IMR-90 (cell line): ENCODE data around the gene STYK1. TPM values are rescaled to one million over a fixed set of nuclear protein-coding genes. Genes with fewer than 3 reads are reported as not detected.

Source experiments
- ATAC-seq: fragments of 200-7000 bp; cut with Tn5 transposase; 2 replicates; pipeline ENCODE4 v1.9.1; 2020; ENCODE audit warnings: low read depth, mild to moderate bottlenecking, moderate library complexity
- BruUV-seq: library from RNA; stranded (reverse); fragments of 400-500 nt; replicated peaks from 2 replicates; lab custom pipeline; 2021; lab: Mats Ljungman, UMichigan
- CTCF ChIA-PET: fragments of 300-600 bp; formaldehyde crosslinking; extraction: SDS; loops from one replicate; lab custom pipeline; 2021; ENCODE audit warnings: antibody characterized with exemption; lab: Yijun Ruan, JAX
- POLR2A ChIA-PET: fragments of 300-600 bp; sonication (Branson Sonifier 250); formaldehyde crosslinking; loops from one replicate; lab custom pipeline; 2022; ENCODE audit warnings: antibody characterized with exemption; ENCODE audit not compliant: unreplicated experiment; lab: Charles Lee
- DNase-seq: peaks from one replicate; pipeline ENCODE4 v3.0.0; 2013
- H2AFZ ChIP-seq: replicated peaks from 2 replicates; pipeline ENCODE3; 2013; ENCODE audit warnings: low read length, mild to moderate bottlenecking; ENCODE audit not compliant: poor library complexity
- H2AK5ac ChIP-seq: 2 replicates; pipeline ENCODE4 v1.6.1; 2013; ENCODE audit warnings: low read depth, low read length, inconsistent platforms
- H2AK9ac ChIP-seq: replicated peaks from 2 replicates; pipeline ENCODE3; 2013; ENCODE audit warnings: mild to moderate bottlenecking, low read depth, low read length, moderate library complexity; ENCODE audit not compliant: poor library complexity
- H2BK120ac ChIP-seq: 2 replicates; pipeline ENCODE4 v1.6.1; 2013; ENCODE audit warnings: low read depth, low read length, inconsistent platforms
- H2BK15ac ChIP-seq: 3 replicates; pipeline ENCODE4 v1.6.1; 2013; ENCODE audit warnings: low read depth, low read length, inconsistent platforms
- H2BK20ac ChIP-seq: 2 replicates; pipeline ENCODE4 v1.6.1; 2013; ENCODE audit warnings: low read depth, mild to moderate bottlenecking, inconsistent platforms, low read length, moderate library complexity
- H2BK5ac ChIP-seq: 2 replicates; pipeline ENCODE4 v1.6.1; 2013; ENCODE audit warnings: mild to moderate bottlenecking, low read depth, low read length, inconsistent platforms; ENCODE audit not compliant: poor library complexity, severe bottlenecking
- H3K14ac ChIP-seq: replicated peaks from 2 replicates; pipeline ENCODE4 v1.6.1; 2013; ENCODE audit warnings: low read depth, low read length, inconsistent platforms
- H3K18ac ChIP-seq: 2 replicates; pipeline ENCODE4 v1.6.1; 2013; ENCODE audit warnings: low read depth, low read length, control low read depth
- H3K23ac ChIP-seq: 2 replicates; pipeline ENCODE4 v1.6.1; 2013; ENCODE audit warnings: low read depth, low read length, inconsistent platforms
- H3K27ac ChIP-seq: 2 replicates; pipeline ENCODE4 v1.5.1; 2013; ENCODE audit warnings: mild to moderate bottlenecking, control low read depth, low read length; ENCODE audit not compliant: insufficient read depth
- H3K27me3 ChIP-seq: 2 replicates; pipeline ENCODE4 v1.6.1; 2013; ENCODE audit warnings: low read length; ENCODE audit not compliant: control insufficient read depth, insufficient read depth
- H3K36me3 ChIP-seq: 2 replicates; pipeline ENCODE4 v1.6.1; 2013; ENCODE audit warnings: low read length, mixed read lengths; ENCODE audit not compliant: control insufficient read depth, insufficient read depth
- H3K4ac ChIP-seq: 2 replicates; pipeline ENCODE4 v1.6.1; 2013; ENCODE audit warnings: low read depth, low read length, inconsistent platforms
- H3K4me1 ChIP-seq: 2 replicates; pipeline ENCODE4 v1.6.1; 2013; ENCODE audit warnings: low read length, mixed read lengths; ENCODE audit not compliant: control insufficient read depth, insufficient read depth
- H3K4me2 ChIP-seq: 2 replicates; pipeline ENCODE4 v1.6.1; 2013; ENCODE audit warnings: low read depth, mild to moderate bottlenecking, control low read depth, low read length, moderate library complexity
- H3K4me3 ChIP-seq: 2 replicates; pipeline ENCODE4 v1.5.1; 2013; ENCODE audit warnings: low read depth, mild to moderate bottlenecking, control low read depth, low read length, moderate library complexity; ENCODE audit not compliant: insufficient read depth
- H3K56ac ChIP-seq: 2 replicates; pipeline ENCODE4 v1.6.1; 2013; ENCODE audit warnings: low read length, inconsistent platforms; ENCODE audit not compliant: insufficient read depth; ENCODE audit errors: extremely low read depth
- H3K79me1 ChIP-seq, 2 experiments: 2 replicates each; pipeline ENCODE4 v1.6.1; 2013; ENCODE audit warnings: low read length in 2 of 2, inconsistent platforms in 1 of 2, low read depth in 1 of 2
- H3K9ac ChIP-seq: 2 replicates; pipeline ENCODE4 v1.6.1; 2013; ENCODE audit warnings: low read depth, low read length, control low read depth
- H3K9me1 ChIP-seq: 2 replicates; pipeline ENCODE4 v1.6.1; 2013; ENCODE audit warnings: low read length, inconsistent platforms; ENCODE audit not compliant: insufficient read depth
- H3K9me3 ChIP-seq: 2 replicates; pipeline ENCODE4 v1.6.1; 2013; ENCODE audit warnings: low read length; ENCODE audit not compliant: control insufficient read depth, insufficient read depth
- H4K20me1 ChIP-seq: 2 replicates; pipeline ENCODE4 v1.6.1; 2013; ENCODE audit warnings: low read length, inconsistent platforms; ENCODE audit not compliant: insufficient read depth
- H4K5ac ChIP-seq: 2 replicates; pipeline ENCODE4 v1.6.1; 2013; ENCODE audit warnings: mild to moderate bottlenecking, low read depth, low read length, control low read depth
- H4K8ac ChIP-seq, 2 experiments: 2 replicates each; pipeline ENCODE4 v1.6.1; 2013; ENCODE audit warnings: low read depth in 2 of 2, low read length in 2 of 2, control low read depth in 1 of 2, inconsistent platforms in 1 of 2
- H4K91ac ChIP-seq: 2 replicates; pipeline ENCODE4 v1.6.1; 2013; ENCODE audit warnings: low read depth, low read length, inconsistent platforms; ENCODE audit not compliant: insufficient read depth
- BHLHE40 ChIP-seq: fragments of 150-350 bp; IDR thresholded peaks from 2 replicates; pipeline ENCODE4 v1.6.1; 2016; ENCODE audit warnings: mild to moderate bottlenecking, low read depth, low read length
- CEBPB ChIP-seq: IDR thresholded peaks from 2 replicates; pipeline ENCODE4 v1.6.1; 2012; ENCODE audit warnings: low read depth, low read length, improper control_type of control experiment
- CHD1 ChIP-seq: IDR thresholded peaks from 2 replicates; pipeline ENCODE4 v1.6.1; 2012; ENCODE audit warnings: low read depth, low read length, improper control_type of control experiment
- FOS ChIP-seq: fragments of 150-350 bp; IDR thresholded peaks from 2 replicates; pipeline ENCODE4 v1.6.1; 2016; ENCODE audit warnings: low read depth, low read length
- MAFK ChIP-seq: IDR thresholded peaks from 2 replicates; pipeline ENCODE4 v1.6.1; 2012; ENCODE audit warnings: low read depth, low read length, improper control_type of control experiment
- MAZ ChIP-seq: IDR thresholded peaks from 2 replicates; pipeline ENCODE4 v1.6.1; 2012; ENCODE audit warnings: low read depth, mild to moderate bottlenecking, low read length, improper control_type of control experiment, moderate library complexity, borderline replicate concordance
- MXI1 ChIP-seq: IDR thresholded peaks from 2 replicates; pipeline ENCODE4 v1.6.1; 2012; ENCODE audit warnings: low read depth, mild to moderate bottlenecking, low read length, moderate library complexity, borderline replicate concordance
- NFE2L2 ChIP-seq: fragments of 150-350 bp; IDR thresholded peaks from 2 replicates; pipeline ENCODE4 v1.6.1; 2016; ENCODE audit warnings: low read depth, mild to moderate bottlenecking, low read length
- POLR2A ChIP-seq: IDR thresholded peaks from 2 replicates; pipeline ENCODE4 v1.6.1; 2012; ENCODE audit warnings: mild to moderate bottlenecking, low read depth, low read length
- RCOR1 ChIP-seq: IDR thresholded peaks from 2 replicates; pipeline ENCODE4 v1.6.1; 2012; ENCODE audit warnings: mild to moderate bottlenecking, low read length, improper control_type of control experiment; ENCODE audit not compliant: insufficient replicate concordance
- RFX5 ChIP-seq: IDR thresholded peaks from 2 replicates; pipeline ENCODE4 v1.8.0; 2012; ENCODE audit warnings: low read depth, mild to moderate bottlenecking, low read length, moderate library complexity
- SMC3 ChIP-seq: fragments of 150-350 bp; IDR thresholded peaks from 2 replicates; pipeline ENCODE4 v1.6.1; 2016; ENCODE audit warnings: low read depth, mild to moderate bottlenecking, antibody characterized with exemption, low read length, moderate library complexity
- WGBS, 2 experiments: methylation state at CpG; one replicate each; pipeline versions ENCODE4 v1.1.5 to v1.1.7; 2013; ENCODE audit warnings: missing lambda C conversion rate in 2 of 2; ENCODE audit not compliant: insufficient read length in 1 of 2; ENCODE audit errors: extremely low coverage in 2 of 2; 5-methylcytosine and 5-hydroxymethylcytosine counted together
- dilution Hi-C: fragments of 300-500 bp; cut with HindIII; formaldehyde crosslinking; loops from one replicate; pipeline ENCODE4 v1.14.3; 2018; ENCODE audit warnings: low sequenced_read_pairs; ENCODE audit not compliant: unreplicated experiment
- in situ Hi-C: fragments of 300-500 bp; cut with MboI; formaldehyde crosslinking; loops from 3 replicates; pipeline ENCODE4 v1.14.3; 2019; ENCODE audit warnings: low sequenced_read_pairs, inconsistent platforms, mixed read lengths
- intact Hi-C: fragments of 100-400 bp; cut with micrococcal nuclease; formaldehyde crosslinking; loops from 2 replicates; pipeline ENCODE4 v1.10.0; 2022
- polyA plus RNA-seq, 3 experiments: library from polyadenylated mRNA; depleted of rRNA; stranded (reverse); fragments of >200 nt; gene quantifications; 2 replicates each; pipeline ENCODE4 v1.2.3, GENCODE V29; 2012; ENCODE audit warnings: low replicate concordance in 1 of 3
- total RNA-seq: library from RNA; depleted of rRNA; stranded (reverse); fragments of >200 nt; gene quantifications from 2 replicates; pipeline ENCODE4 v1.2.3, GENCODE V29; 2012

The STYK1 gene
- total and polyA plus RNA-seq, 2 of the 4 experiments (the other 2 are of a cell fraction): 0.36 to 0.72 TPM

- dilution Hi-C loops: no loop called here
- peak within 1 kb of the TSS; percentile 88 for H3K56ac ChIP-seq
- H2AK5ac ChIP-seq: peak within 1 kb of the TSS; percentile 84
- H4K91ac ChIP-seq: peak within 1 kb of the TSS; percentile 98
- DNase-seq: peak; percentile 96
- H3K9me1 ChIP-seq: peaks cover 4% of the 10 kb centered on the region; the same call in 1 of the 2 replicates
- in situ Hi-C loops: no loop called here
- H3K27ac ChIP-seq: peak within 1 kb of the TSS; percentile 93
- peak within 1 kb of the TSS; percentile 85 to 97 for H4K8ac ChIP-seq
- H2BK20ac ChIP-seq: peak within 1 kb of the TSS; percentile 39
- ATAC-seq: peak; percentile 96
- H4K20me1 ChIP-seq: no peaks in the 10 kb centered on the region
- no peaks in the 10 kb centered on the region for H3K27me3 ChIP-seq
- peaks cover 2% of the 10 kb centered on the region for H3K36me3 ChIP-seq
- H3K4me2 ChIP-seq: peak within 1 kb of the TSS; percentile 100
- H2BK120ac ChIP-seq: peak within 1 kb of the TSS; percentile 83
- peak within 1 kb of the TSS; percentile 94 for H2AFZ ChIP-seq
- H3K14ac ChIP-seq: peak within 1 kb of the TSS; percentile 96
- no TSS peak for BruUV-seq
- H3K9me3 ChIP-seq: no peaks in the 10 kb centered on the region
- peak within 1 kb of the TSS; percentile 97 for H3K4ac ChIP-seq
- peak within 1 kb of the TSS; percentile 80 for H3K4me3 ChIP-seq
- H3K18ac ChIP-seq: peak within 1 kb of the TSS; percentile 77
- intact Hi-C loops: loop anchor here (1.0 to 10.0 kb wide), 3 partner anchors 103 to 581 kb away; no protein-coding TSS in a partner anchor
- H3K9ac ChIP-seq: peak within 1 kb of the TSS; percentile 94
- peaks cover 6 to 19% of the 10 kb centered on the region in 2 experiments; a peak in 3 of 4 replicates for H3K79me1 ChIP-seq
- H4K5ac ChIP-seq: peak within 1 kb of the TSS; percentile 97
- peak within 1 kb of the TSS; percentile 89 for H3K23ac ChIP-seq
- H2BK5ac ChIP-seq: peak within 1 kb of the TSS; percentile 94
- POLR2A ChIA-PET: no interaction called here
- no peak for TF ChIP-seq CEBPB
- peak; percentile 37 for TF ChIP-seq MAFK
- TF ChIP-seq POLR2A: peak; percentile 69; the same call in 1 of the 2 replicates
- peak; percentile 55; the same call in 1 of the 2 replicates for TF ChIP-seq BHLHE40
- TF ChIP-seq RCOR1: no peak
- peak; percentile 53; the same call in 1 of the 2 replicates for TF ChIP-seq NFE2L2
- TF ChIP-seq CHD1: 0 out of 2 replicates have a peak, but pooled peaks have one; percentile 63
- TF ChIP-seq FOS: peak; percentile 85
- TF ChIP-seq RFX5: no peak
- peak; percentile 11; the same call in 1 of the 2 replicates for TF ChIP-seq SMC3
- TF ChIP-seq MXI1: peak; percentile 95
- TF ChIP-seq MAZ: peak; percentile 62; the same call in 1 of the 2 replicates
- 0% methylated on average over 17 of the region's 45 CpGs; no CpG with 5 or more reads in 1 of the 2 experiments for WGBS, 2 experiments
- H2AK9ac ChIP-seq: peak within 1 kb of the TSS; percentile 81
- peak within 1 kb of the TSS; percentile 62; the same call in 2 of the 3 replicates for H2BK15ac ChIP-seq
- CTCF ChIA-PET: interaction anchor here (1.2 kb wide), 1 partner anchor 247 kb away, joined by 3 read pairs; no protein-coding TSS in a partner anchor
- peaks cover 8% of the 10 kb centered on the region for H3K4me1 ChIP-seq
Measured at GRCh38 chr12:10613349-10614055, 60.4 kb downstream of the STYK1 start, which contains the start of gene MAGOHB. Gene MAGOHB (minus strand): TSS chr12:10613609. CDS start chr12:10613532, 77 bp downstream.
